ENCODE data around the gene MKNK2.
"Not testable (repeated sequence)": the region's sequence is repeated elsewhere in the genome, so short reads cannot be mapped to it uniquely, and the experiment has no call there.

MKNK2 gene

DNA sequence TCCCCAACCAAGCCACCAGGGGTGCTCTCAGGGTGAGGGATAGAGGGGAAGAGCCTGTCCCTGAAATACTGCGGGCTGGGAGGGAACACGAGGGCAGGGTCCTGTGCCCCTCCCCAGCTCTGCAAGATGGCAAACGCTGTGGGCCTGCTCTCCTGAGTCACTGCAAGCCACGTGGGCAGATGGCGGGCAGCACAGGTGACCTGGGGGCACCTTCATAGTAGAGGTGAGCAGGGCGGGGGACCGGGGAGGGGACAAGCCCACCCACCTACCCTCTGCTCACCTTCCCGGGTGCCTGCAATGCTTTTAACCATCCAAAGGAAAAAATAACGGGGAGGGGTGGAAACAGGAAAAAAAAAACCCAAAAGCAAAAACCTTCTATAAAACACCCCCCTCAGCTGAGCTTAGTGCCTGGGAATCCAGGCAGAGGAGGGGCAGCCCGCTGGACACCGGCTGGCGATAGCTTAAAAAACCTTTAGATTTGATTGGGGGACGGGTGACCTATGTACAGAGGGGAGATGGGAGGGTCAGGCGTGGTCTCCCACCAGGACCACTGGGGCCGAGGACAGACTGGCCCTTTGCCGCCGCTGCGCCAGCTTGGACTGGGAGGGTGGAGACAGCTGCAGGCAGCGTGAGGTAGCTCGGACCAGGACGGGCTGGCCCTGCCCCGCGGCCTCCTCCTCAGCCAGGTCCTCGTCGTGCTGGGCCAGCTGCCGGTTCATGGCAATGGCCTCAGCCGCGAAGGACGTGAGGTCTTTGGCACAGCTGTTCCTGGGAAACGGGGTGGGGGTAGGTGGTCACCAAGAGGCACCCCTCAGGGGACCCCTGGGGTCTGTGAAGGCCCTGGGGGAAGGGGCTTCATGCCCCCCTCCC is 11.7 kb downstream of the MKNK2 start:
- TF ChIP-seq, protein P1, sequence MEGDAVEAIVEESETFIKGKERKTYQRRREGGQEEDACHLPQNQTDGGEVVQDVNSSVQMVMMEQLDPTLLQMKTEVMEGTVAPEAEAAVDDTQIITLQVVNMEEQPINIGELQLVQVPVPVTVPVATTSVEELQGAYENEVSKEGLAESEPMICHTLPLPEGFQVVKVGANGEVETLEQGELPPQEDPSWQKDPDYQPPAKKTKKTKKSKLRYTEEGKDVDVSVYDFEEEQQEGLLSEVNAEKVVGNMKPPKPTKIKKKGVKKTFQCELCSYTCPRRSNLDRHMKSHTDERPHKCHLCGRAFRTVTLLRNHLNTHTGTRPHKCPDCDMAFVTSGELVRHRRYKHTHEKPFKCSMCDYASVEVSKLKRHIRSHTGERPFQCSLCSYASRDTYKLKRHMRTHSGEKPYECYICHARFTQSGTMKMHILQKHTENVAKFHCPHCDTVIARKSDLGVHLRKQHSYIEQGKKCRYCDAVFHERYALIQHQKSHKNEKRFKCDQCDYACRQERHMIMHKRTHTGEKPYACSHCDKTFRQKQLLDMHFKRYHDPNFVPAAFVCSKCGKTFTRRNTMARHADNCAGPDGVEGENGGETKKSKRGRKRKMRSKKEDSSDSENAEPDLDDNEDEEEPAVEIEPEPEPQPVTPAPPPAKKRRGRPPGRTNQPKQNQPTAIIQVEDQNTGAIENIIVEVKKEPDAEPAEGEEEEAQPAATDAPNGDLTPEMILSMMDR (conservative IDR thresholded peaks at IDR 0.05) = no peak
- TF ChIP-seq ZFX (IDR thresholded peaks at IDR 0.05) = no peak
- no peak overlapping the region for H3K27ac ChIP-seq

DNA sequence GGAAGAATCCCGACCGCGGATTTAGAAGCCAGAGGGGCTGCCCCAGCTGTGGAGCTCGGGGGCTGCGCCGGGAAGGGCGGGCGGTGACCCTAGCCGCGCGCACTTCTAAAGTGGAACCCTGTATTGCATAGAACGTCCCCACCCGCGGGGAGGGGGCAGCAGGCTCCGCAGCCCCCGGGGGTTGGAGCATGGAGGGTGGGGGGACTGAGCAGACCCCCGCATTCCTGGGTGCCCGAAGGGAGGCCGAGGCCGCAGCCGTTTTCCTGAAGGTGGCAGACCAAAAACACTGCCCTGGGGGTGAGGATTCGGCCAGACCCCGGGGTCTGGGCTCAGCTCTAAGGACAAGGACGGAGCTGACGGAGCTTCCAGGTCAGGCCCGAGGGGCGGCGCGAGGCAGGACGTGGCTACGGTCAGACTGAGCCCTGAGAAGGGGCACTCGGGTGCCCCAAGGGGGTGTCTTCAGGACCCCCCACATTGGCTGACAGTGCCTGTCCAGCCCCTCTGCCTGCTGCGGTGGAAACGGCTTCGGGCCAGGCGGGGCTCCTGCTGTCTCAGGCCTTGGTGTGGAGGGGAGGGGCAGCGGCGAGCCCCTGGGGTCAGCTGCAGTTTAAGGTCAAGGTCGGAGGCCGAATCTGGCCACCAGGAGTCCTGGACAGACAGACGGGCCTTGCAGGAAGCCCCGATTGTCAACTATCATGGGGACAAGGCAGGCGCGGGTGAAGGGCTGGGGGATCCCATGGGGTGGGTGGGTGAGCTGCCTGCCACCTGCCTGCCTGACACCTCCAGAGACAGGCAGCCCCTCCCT is 12.6 kb downstream of the MKNK2 start:
- TF ChIP-seq ZFX (IDR thresholded peaks at IDR 0.05) = no peak
- H3K27ac ChIP-seq = no peak overlapping the region

DNA sequence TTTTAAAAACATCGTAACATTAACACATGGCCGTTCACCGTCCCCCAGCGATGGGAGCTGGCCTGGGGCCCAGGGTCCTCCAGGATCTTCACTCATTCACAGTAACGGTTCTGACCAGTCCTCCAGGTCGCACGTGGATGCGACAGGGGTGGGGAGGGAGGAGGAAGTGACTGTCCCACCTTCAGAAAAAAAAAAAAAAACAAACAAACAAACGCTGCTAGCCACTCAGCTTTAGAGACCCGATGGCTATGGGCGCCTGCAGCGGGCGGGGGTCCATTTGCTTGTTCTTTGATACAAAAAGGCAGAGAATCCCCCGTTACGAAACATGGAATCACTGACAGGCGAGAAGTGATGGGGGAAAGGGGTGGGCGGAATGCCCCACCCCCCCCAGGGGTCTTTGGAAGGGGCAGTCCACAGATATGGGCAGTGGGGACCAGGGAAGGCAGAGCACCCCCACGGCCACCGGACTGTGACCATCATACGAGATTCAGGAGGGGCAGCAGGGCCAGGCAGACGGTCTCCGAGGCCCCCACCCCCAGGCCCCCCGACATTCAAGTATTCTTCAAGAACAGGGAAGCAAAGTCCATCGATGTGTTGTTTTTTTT is 13.3 kb downstream of the MKNK2 start:
- no peak overlapping the region for H3K27ac ChIP-seq
- TF ChIP-seq, protein P1 (conservative IDR thresholded peaks at IDR 0.05) = no peak
- TF ChIP-seq ZFX (IDR thresholded peaks at IDR 0.05) = no peak

DNA sequence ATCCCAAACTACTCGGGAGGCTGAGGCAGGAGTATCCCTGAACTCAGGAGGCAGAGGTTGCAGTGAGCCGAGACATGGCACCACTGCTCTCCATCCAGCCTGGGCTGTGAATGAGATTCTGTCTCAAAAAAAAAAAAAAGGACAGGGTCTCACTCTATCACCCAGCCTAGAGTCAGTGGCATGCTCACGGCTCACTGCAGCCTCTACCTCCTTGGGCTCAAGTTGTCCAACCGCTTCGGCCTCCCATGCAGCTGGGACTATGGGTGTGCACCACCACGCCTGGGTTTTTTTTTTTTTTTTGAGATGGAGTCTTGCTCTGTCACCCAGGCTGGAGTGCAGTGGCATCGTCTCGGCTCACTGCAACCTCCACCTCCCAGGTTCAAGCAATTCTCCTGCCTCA is 14.6 kb downstream of the MKNK2 start:
- no peak overlapping the region for H3K27ac ChIP-seq
- no peak for TF ChIP-seq ZFX (IDR thresholded peaks at IDR 0.05)
- TF ChIP-seq, protein P1 (conservative IDR thresholded peaks at IDR 0.05) = no peak

DNA sequence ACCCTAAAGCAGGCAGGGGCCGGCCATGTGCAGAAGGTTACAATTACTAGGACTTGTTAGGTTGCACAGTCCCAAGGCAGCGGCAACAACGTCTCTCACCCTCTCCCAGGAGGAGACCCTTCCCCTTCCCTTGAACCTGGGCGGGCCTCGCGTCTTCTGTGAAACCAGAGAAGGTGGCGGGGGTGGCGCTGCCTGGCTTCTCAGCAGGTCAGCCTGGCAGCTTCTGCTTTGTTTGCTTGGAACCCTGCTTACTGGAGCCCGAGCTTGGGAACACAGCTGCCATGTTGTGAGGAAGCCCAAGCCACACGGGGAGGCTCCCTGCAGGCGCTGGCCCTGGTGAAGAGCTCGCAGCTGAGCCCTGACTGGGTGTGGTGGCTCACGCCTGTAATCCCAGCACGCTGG is 15.5 kb downstream of the MKNK2 start:
- TF ChIP-seq, protein P1 (conservative IDR thresholded peaks at IDR 0.05) = no peak
- no peak for TF ChIP-seq ZFX (IDR thresholded peaks at IDR 0.05)
- H3K27ac ChIP-seq = no peak overlapping the region

DNA sequence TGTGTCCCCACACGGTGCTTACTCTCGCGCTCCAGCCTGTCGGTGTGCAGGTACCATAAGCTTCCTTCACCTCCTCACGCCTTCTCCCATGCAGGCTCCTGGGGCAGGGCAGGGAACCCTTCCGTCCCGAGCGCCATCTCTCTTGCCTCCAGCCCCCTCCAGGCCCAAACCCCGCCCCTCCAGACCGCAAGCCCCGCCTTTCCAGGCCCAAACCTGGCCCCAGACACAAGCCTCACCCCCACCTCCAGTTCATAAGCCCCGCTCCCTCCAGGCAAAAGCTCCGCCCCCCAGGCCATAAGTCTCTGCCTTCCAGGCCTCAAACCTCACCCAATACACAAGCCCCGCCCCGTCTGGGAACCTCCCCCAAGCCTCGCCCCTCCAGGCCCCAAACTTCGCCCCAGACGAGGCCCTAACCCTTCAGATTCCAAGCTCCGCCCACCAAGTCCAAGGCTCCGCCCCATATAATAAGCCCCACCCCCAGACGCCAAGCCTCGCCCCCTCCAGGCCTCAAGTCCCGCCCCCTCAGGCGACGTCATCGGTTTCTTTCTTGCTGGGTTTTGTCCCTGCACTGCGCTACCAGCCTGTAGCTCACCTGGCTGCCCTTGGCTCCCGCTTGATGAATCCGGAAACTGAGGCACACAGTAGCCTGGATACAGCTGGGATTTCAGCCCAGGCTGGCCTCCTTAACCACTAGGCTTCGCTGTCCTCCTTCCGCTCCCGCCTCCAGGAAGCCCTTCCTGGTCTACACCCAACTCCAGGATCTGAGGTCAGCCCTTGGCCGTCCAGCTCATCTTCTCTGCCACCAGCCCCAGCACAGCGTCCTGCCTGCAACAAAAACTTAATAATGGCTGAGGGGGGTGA is 16.1 kb downstream of the MKNK2 start:
- H3K27ac ChIP-seq = no peak overlapping the region

DNA sequence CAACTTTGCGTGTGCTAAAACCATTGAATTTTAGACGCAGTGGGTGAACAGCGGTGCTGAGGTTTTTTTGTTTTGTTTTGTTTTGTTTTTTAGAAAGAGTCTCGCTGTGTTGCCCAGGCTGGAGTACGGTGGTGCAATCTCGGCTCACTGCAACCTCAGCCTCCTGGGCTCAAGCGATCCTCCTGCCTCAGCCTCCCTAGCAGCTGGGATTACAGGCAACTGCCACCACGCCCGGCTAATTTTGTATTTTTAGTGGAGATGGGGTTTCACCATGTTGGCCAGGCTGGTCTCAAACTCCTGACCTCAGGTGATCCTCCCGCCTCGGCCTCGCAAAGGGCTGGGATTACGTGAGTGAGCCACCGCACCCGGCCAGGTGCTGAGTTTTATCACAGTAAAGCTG is 16.8 kb downstream of the MKNK2 start:
- H3K27ac ChIP-seq = not testable (repeated sequence)

More for the DNA sequence above, 16.1 kb downstream of the MKNK2 start:
- no peak for TF ChIP-seq ZFX (IDR thresholded peaks at IDR 0.05)
- TF ChIP-seq, protein P1 (conservative IDR thresholded peaks at IDR 0.05) = no peak
